H1 (cell line): Measurements from ENCODE around the gene TOM1.

ENCODE experiments used
- CHD1 ChIP-seq: IDR thresholded peaks from 2 replicates; pipeline ENCODE4 v1.6.1; 2012; ENCODE audit warnings: low read depth, low read length, improper control_type of control experiment
- EZH2 ChIP-seq: fragments of 200-600 bp; sonication (generic); IDR thresholded peaks from 2 replicates; pipeline ENCODE4 v1.7.1; 2012; ENCODE audit warnings: low read depth, mild to moderate bottlenecking, moderate library complexity, low read length, inconsistent platforms; ENCODE audit not compliant: severe bottlenecking
- POLR2A ChIP-seq, 2 experiments: IDR thresholded peaks; 1 replicate in 1 of 2; 2 replicates in 1 of 2; pipeline ENCODE4 v1.6.1; 2011; ENCODE audit warnings: low read depth in 2 of 2, low read length in 2 of 2, mild to moderate bottlenecking in 2 of 2; ENCODE audit errors: control extremely low read depth in 1 of 2
- RAD21 ChIP-seq, 2 experiments: IDR thresholded peaks in 1 of 2; conservative IDR thresholded peaks in 1 of 2; 2 replicates each; pipeline ENCODE4 v1.6.1; 2011; ENCODE audit warnings: low read depth in 2 of 2, low read length in 2 of 2, improper control_type of control experiment in 1 of 2, inconsistent platforms in 1 of 2, mild to moderate bottlenecking in 1 of 2, moderate library complexity in 1 of 2
- RXRA ChIP-seq: IDR thresholded peaks from 2 replicates; pipeline ENCODE4 v1.6.1; 2011; ENCODE audit warnings: low read depth, mild to moderate bottlenecking, low read length, moderate library complexity; ENCODE audit not compliant: insufficient read depth
- ZNF274 ChIP-seq: IDR thresholded peaks from 2 replicates; pipeline ENCODE4 v1.7.0; 2012; ENCODE audit warnings: low read length, borderline replicate concordance; ENCODE audit errors: extremely low read depth
- TF ChIP-seq, protein P1 (sequence below), 3 experiments: IDR thresholded peaks; 1 replicate in 2 of 3; 2 replicates in 1 of 3; pipeline versions ENCODE4 v1.5.1 to v1.6.1; 2011; ENCODE audit warnings: low read length in 3 of 3, mild to moderate bottlenecking in 3 of 3, inconsistent platforms in 2 of 3, low read depth in 1 of 3, moderate library complexity in 1 of 3; ENCODE audit not compliant: insufficient read depth in 1 of 3; ENCODE audit errors: control extremely low read depth in 1 of 3

GRCh38 chr22:35322126-35322525, 22.4 kb downstream of the TOM1 start:
- no peak for TF ChIP-seq RXRA
- TF ChIP-seq, protein P1, sequence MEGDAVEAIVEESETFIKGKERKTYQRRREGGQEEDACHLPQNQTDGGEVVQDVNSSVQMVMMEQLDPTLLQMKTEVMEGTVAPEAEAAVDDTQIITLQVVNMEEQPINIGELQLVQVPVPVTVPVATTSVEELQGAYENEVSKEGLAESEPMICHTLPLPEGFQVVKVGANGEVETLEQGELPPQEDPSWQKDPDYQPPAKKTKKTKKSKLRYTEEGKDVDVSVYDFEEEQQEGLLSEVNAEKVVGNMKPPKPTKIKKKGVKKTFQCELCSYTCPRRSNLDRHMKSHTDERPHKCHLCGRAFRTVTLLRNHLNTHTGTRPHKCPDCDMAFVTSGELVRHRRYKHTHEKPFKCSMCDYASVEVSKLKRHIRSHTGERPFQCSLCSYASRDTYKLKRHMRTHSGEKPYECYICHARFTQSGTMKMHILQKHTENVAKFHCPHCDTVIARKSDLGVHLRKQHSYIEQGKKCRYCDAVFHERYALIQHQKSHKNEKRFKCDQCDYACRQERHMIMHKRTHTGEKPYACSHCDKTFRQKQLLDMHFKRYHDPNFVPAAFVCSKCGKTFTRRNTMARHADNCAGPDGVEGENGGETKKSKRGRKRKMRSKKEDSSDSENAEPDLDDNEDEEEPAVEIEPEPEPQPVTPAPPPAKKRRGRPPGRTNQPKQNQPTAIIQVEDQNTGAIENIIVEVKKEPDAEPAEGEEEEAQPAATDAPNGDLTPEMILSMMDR (IDR thresholded peaks at IDR 0.05; ENCODE audit: control extremely low read depth in 1 of 3, insufficient read depth in 1 of 3, low read depth in 1 of 3, low read length in 3 of 3): no peak
- TF ChIP-seq EZH2: no peak
- TF ChIP-seq ZNF274: no peak
- no peak for TF ChIP-seq POLR2A (IDR thresholded peaks at IDR 0.05; ENCODE audit: control extremely low read depth in 1 of 2, low read depth in 2 of 2, low read length in 2 of 2)
- no peak for TF ChIP-seq RAD21 (IDR thresholded peaks at IDR 0.05 in 1 of 2, conservative IDR thresholded peaks at IDR 0.05 in 1 of 2; ENCODE audit: low read depth in 2 of 2, low read length in 2 of 2)
- TF ChIP-seq CHD1: no peak
